Natural killer cell (primary cell): ENCODE measurements around the gene UST. TPM values are rescaled to one million over a fixed set of nuclear protein-coding genes. Genes with fewer than 3 reads are reported as not detected.

Experiments used
- ATAC-seq, 3 donors: fragments of 150-1000 bp in 2 of 3; fragments of 200-7000 bp in 1 of 3; cut with Tn5 transposase; 1 replicate in 1 of 3; 2 replicates in 2 of 3; pipeline ENCODE4 v1.10.0; 2021; ENCODE audit warnings: mild to moderate bottlenecking in 2 of 3, moderate library complexity in 2 of 3
- DNase-seq, 2 donors: peaks; one replicate each; pipeline versions ENCODE4 v3.0.0 to v3.0.0-alpha.2; 2013 to 2021; ENCODE audit warnings: mixed read lengths in 1 of 2
- H3K27ac ChIP-seq: one replicate; pipeline ENCODE4 v1.5.1; 2013; ENCODE audit warnings: mild to moderate bottlenecking, low read length
- H3K27me3 ChIP-seq: one replicate; pipeline ENCODE4 v1.6.1; 2013; ENCODE audit warnings: low read length; ENCODE audit not compliant: control insufficient read depth, insufficient read depth
- H3K36me3 ChIP-seq: one replicate; pipeline ENCODE4 v1.6.1; 2013; ENCODE audit warnings: low read length; ENCODE audit not compliant: control insufficient read depth, insufficient read depth
- H3K4me1 ChIP-seq: one replicate; pipeline ENCODE4 v1.6.1; 2013; ENCODE audit warnings: low read length; ENCODE audit not compliant: control insufficient read depth, insufficient read depth
- H3K4me3 ChIP-seq: one replicate; pipeline ENCODE4 v1.5.1; 2013; ENCODE audit warnings: low read length
- H3K9me3 ChIP-seq: one replicate; pipeline ENCODE4 v1.6.1; 2013; ENCODE audit warnings: low read length; ENCODE audit not compliant: control insufficient read depth, insufficient read depth
- H3K27ac Mint-ChIP-seq, 2 donors: one replicate each; pipeline ENCODE4 v1.8.0; 2022; ENCODE audit warnings: mild to moderate bottlenecking in 2 of 2, mixed read lengths in 2 of 2, moderate library complexity in 1 of 2
- H3K27me3 Mint-ChIP-seq, 2 donors: one replicate each; pipeline ENCODE4 v1.8.0; 2022; ENCODE audit warnings: low read depth in 2 of 2, mixed read lengths in 2 of 2
- H3K36me3 Mint-ChIP-seq: one replicate; pipeline ENCODE4 v1.8.0; 2022; ENCODE audit warnings: mixed read lengths
- H3K4me1 Mint-ChIP-seq, 2 donors: one replicate each; pipeline ENCODE4 v1.8.0; 2022; ENCODE audit warnings: mixed read lengths in 2 of 2
- H3K4me3 Mint-ChIP-seq: one replicate; pipeline ENCODE4 v1.8.0; 2022; ENCODE audit warnings: mild to moderate bottlenecking, moderate library complexity, mixed read lengths
- H3K9me3 Mint-ChIP-seq, 2 donors: one replicate each; pipeline ENCODE4 v1.8.0; 2022; ENCODE audit warnings: mixed read lengths in 2 of 2
- CTCF ChIP-seq: fragments of 200-600 bp; IDR thresholded peaks from one replicate; pipeline ENCODE4 v1.8.0; 2022; ENCODE audit warnings: antibody characterized with exemption
- WGBS: methylation state at CpG from one replicate; pipeline ENCODE4 v1.1.7; 2013; ENCODE audit warnings: missing lambda C conversion rate; ENCODE audit not compliant: insufficient coverage; 5-methylcytosine and 5-hydroxymethylcytosine counted together
- intact Hi-C: fragments of 100-400 bp; cut with micrococcal nuclease; formaldehyde crosslinking; loops from one replicate; pipeline ENCODE4 v1.14.2; 2022
- total RNA-seq, 4 donors: library from RNA; stranded (reverse); fragments of 120-200 nt in 1 of 4; gene quantifications; one replicate each; pipeline versions ENCODE4 v1.2.3 to v1.2.4, GENCODE V29; 2013 to 2022

UST gene
- total RNA-seq, 3 donors from 2014 or later (not counting 1 experiment from before 2014, with no cell fraction given): 6.3 to 11.9 (median 10.6) TPM

GRCh38 chr6:148893073-148893472, 146.2 kb downstream of the UST start:
- ATAC-seq (no peak), DNase-seq (no peak)
- Mint-ChIP-seq H3K9me3 (no peaks in the 10 kb centered on the region), H3K4me1 (no peaks in the 10 kb centered on the region), H3K4me3 (no peak overlapping the region), H3K36me3 (peaks cover under 1% of the 10 kb centered on the region), H3K27ac (no peak overlapping the region), H3K27me3 (no peaks in the 10 kb centered on the region)
- H3K36me3 ChIP-seq: no peaks in the 10 kb centered on the region
- no peaks in the 10 kb centered on the region for H3K9me3 ChIP-seq
- H3K27me3 ChIP-seq: no peaks in the 10 kb centered on the region
- intact Hi-C loops: no loop called here
- no peak overlapping the region for H3K27ac ChIP-seq
- H3K4me3 ChIP-seq: no peak overlapping the region
- WGBS: no CpG with 5 or more reads among the region's 2 CpGs
- TF ChIP-seq CTCF: no peak
- H3K4me1 ChIP-seq: no peaks in the 10 kb centered on the region

- Mint-ChIP-seq H3K4me3 (no peak overlapping the region), H3K9me3 (no peaks in the 10 kb centered on the region), H3K4me1 (no peaks in the 10 kb centered on the region), H3K27ac (no peak overlapping the region), H3K27me3 (no peaks in the 10 kb centered on the region), H3K36me3 (no peaks in the 10 kb centered on the region)
- 100% methylated on average over 2 of the region's 2 CpGs for WGBS
- DNase-seq (no peak), ATAC-seq (no peak)
- no peak for TF ChIP-seq CTCF
- Histone ChIP-seq H3K9me3 (no peaks in the 10 kb centered on the region), H3K27me3 (no peaks in the 10 kb centered on the region), H3K4me1 (no peaks in the 10 kb centered on the region), H3K27ac (no peak overlapping the region), H3K4me3 (no peak overlapping the region), H3K36me3 (no peaks in the 10 kb centered on the region)
- intact Hi-C loops: no loop called here
Observed at GRCh38 chr6:148893481-148893880, 146.7 kb downstream of the UST start.

- ATAC-seq (no peak), DNase-seq (no peak)
- Histone ChIP-seq H3K9me3 (no peaks in the 10 kb centered on the region), H3K36me3 (no peaks in the 10 kb centered on the region), H3K4me3 (no peak overlapping the region), H3K27me3 (no peaks in the 10 kb centered on the region), H3K4me1 (no peaks in the 10 kb centered on the region), H3K27ac (no peak overlapping the region)
- Mint-ChIP-seq H3K27ac (no peak overlapping the region), H3K9me3 (peaks cover 0 to 2% of the 10 kb centered on the region in 2 donors), H3K36me3 (peaks cover 9% of the 10 kb centered on the region), H3K4me3 (no peak overlapping the region), H3K4me1 (peaks cover 9% of the 10 kb centered on the region in 2 donors), H3K27me3 (no peaks in the 10 kb centered on the region)
- intact Hi-C loops: no loop called here
- WGBS: 100% methylated on average over 4 of the region's 4 CpGs
- no peak for TF ChIP-seq CTCF
Observed at GRCh38 chr6:148898376-148899014, 151.7 kb downstream of the UST start.
